Mesothelial cell of epicardium (in vitro differentiated cells): Measurements from ENCODE around the gene ZSWIM7. TPM values are rescaled to one million over a fixed set of nuclear protein-coding genes. Genes with fewer than 3 reads are reported as not detected.

Experiments used
- DNase-seq, 2 experiments: peaks; one replicate each; pipeline ENCODE4 v3.0.0; 2021; ENCODE audit warnings: low spot score in 2 of 2; ENCODE audit not compliant: unreplicated experiment in 2 of 2
- H3K27ac Mint-ChIP-seq: 2 replicates; pipeline ENCODE4 v1.8.0; 2021; ENCODE audit warnings: mixed read lengths
- H3K27me3 Mint-ChIP-seq: 2 replicates; pipeline ENCODE4 v1.8.0; 2021; ENCODE audit warnings: low read depth, mixed read lengths
- H3K36me3 Mint-ChIP-seq: 2 replicates; pipeline ENCODE4 v1.8.0; 2021; ENCODE audit warnings: mixed read lengths
- H3K4me1 Mint-ChIP-seq: 2 replicates; pipeline ENCODE4 v1.8.0; 2021; ENCODE audit warnings: mixed read lengths
- H3K4me3 Mint-ChIP-seq: 2 replicates; pipeline ENCODE4 v1.8.0; 2021; ENCODE audit warnings: mild to moderate bottlenecking, moderate library complexity, mixed read lengths
- H3K9me3 Mint-ChIP-seq: 2 replicates; pipeline ENCODE4 v1.8.0; 2021; ENCODE audit warnings: mixed read lengths
- CTCF ChIP-seq: fragments of 200-600 bp; sonication (generic); IDR thresholded peaks from one replicate; pipeline ENCODE4 v1.5.0; 2021; ENCODE audit warnings: antibody characterized with exemption; ENCODE audit not compliant: unreplicated experiment
- total RNA-seq: library from RNA; stranded (reverse); gene quantifications from 3 replicates; pipeline ENCODE4 v1.2.1, GENCODE V29; 2021

The ZSWIM7 gene
- total RNA-seq, 1 donor from 2014 or later, result 29.2 TPM

GRCh38 chr17:15973834-15974233 lies 25.7 kb downstream of the ZSWIM7 start:
- H3K27ac Mint-ChIP-seq, result no peak overlapping the region
- peaks cover 20% of the 10 kb centered on the region for H3K36me3 Mint-ChIP-seq
- no peak overlapping the region for H3K4me3 Mint-ChIP-seq
- TF ChIP-seq CTCF, result no peak
- H3K27me3 Mint-ChIP-seq, result no peaks in the 10 kb centered on the region
- DNase-seq, result no peak
- H3K9me3 Mint-ChIP-seq, result no peaks in the 10 kb centered on the region
- H3K4me1 Mint-ChIP-seq, result peaks cover 10% of the 10 kb centered on the region

GRCh38 chr17:15973016-15973415 lies 26.5 kb downstream of the ZSWIM7 start:
- DNase-seq, result no peak
- H3K36me3 Mint-ChIP-seq, result peaks cover 18% of the 10 kb centered on the region

GRCh38 chr17:15972497-15972951 lies 27.0 kb downstream of the ZSWIM7 start:
- Mint-ChIP-seq H3K9me3 (no peaks in the 10 kb centered on the region), H3K4me1 (peaks cover 10% of the 10 kb centered on the region), H3K27ac (no peak overlapping the region), H3K27me3 (no peaks in the 10 kb centered on the region), H3K36me3 (peaks cover 14% of the 10 kb centered on the region), H3K4me3 (no peak overlapping the region)
- no peak for TF ChIP-seq CTCF
- no peak for DNase-seq

More at GRCh38 chr17:15973016-15973415, 26.5 kb downstream of the ZSWIM7 start:
- Mint-ChIP-seq H3K4me3 (no peak overlapping the region), H3K27me3 (no peaks in the 10 kb centered on the region), H3K4me1 (peaks cover 10% of the 10 kb centered on the region), H3K27ac (no peak overlapping the region), H3K9me3 (no peaks in the 10 kb centered on the region)
- TF ChIP-seq CTCF, result no peak

DNA sequence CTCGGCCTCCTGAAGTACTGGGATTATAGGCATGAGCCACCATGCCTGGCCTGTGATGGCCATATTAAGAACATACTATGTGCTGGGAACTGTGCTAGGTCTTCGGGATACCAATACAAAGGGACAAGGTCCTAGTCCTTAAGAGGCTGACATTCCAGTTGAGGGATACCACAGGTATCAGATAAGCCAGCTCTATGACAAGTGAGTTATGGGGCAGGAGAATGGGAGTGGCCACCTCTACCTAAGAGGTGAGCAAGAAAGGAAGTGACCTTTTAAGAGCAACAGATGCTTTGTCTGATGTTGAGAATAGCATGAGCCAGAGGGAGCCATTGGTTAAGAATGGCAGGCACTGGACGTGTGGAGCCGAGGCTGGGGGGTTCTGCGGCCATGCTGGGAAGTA lies 27.6 kb downstream of the ZSWIM7 start:
- TF ChIP-seq CTCF, result no peak
- no peak overlapping the region for H3K27ac Mint-ChIP-seq
- H3K36me3 Mint-ChIP-seq, result peaks cover 14% of the 10 kb centered on the region

DNA sequence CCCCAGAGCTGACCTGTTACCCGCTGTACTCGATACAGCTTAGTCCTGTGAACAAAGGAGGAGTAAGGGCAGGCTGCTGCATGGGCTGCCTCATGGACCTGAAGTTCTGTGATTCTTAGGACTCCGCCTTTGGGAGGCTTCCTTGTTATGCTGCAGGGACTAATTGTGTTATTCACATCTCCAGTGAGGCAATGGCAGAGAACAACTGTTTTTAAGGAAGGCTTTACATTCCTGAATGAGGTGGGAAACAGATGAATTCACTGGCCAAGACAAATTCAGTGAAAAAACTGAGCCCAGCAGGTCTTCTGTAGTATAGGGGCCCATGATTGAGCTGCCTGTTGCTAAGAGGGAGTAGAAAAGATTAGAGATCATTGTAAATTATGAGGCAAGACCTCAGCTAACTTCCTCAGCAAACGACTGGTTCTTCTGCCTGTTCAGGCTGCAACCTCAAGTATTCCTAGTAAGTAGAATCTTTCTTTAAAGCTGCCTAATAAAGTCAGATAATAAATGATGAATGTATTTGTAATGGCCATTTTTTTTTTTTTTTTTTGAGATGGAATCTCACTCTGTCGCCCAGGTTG lies 28.3 kb downstream of the ZSWIM7 start:
- peaks cover 18% of the 10 kb centered on the region for H3K4me1 Mint-ChIP-seq
- H3K4me3 Mint-ChIP-seq, result no peak overlapping the region
- peak overlapping the region; percentile 35 for H3K27ac Mint-ChIP-seq
- peaks cover 12% of the 10 kb centered on the region for H3K36me3 Mint-ChIP-seq
- H3K9me3 Mint-ChIP-seq, result no peaks in the 10 kb centered on the region
- H3K27me3 Mint-ChIP-seq, result no peaks in the 10 kb centered on the region
- no peak for TF ChIP-seq CTCF
- DNase-seq, result no peak

More for the DNA sequence above, 27.6 kb downstream of the ZSWIM7 start:
- Mint-ChIP-seq H3K9me3 (no peaks in the 10 kb centered on the region), H3K4me1 (peaks cover 11% of the 10 kb centered on the region), H3K4me3 (no peak overlapping the region), H3K27me3 (no peaks in the 10 kb centered on the region)
- no peak for DNase-seq
